Measurements from ENCODE around the gene KRTAP5-3. TPM values are rescaled to one million over a fixed set of nuclear protein-coding genes. Genes with fewer than 3 reads are reported as not detected.
"Not testable (repeated sequence)": the region's sequence is repeated elsewhere in the genome, so short reads cannot be mapped to it uniquely, and the experiment has no call there.

Gene KRTAP5-3
- total and polyA plus RNA-seq, 2 experiments from 2014 or later = not detected

DNA sequence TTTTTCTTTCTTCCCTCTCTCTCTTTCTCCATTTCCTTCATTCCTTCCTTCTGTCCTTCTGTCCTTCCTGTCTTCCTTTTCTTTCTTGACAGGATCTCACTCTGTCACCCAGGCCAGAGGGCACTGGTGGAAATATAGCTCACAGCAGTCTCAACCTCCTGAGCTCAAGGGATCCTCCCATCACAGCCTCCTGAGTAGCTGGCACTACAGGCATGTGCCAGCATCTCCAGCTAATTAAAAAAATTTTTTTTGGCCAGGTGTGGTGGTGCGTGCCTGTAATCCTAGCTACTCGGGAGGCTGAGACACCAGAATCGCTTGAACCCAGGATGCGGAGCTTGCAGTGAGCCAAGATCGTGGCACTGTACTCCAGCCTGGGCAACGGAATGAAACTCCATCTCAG, 31.4 kb downstream of the KRTAP5-3 start:
- H3K79me2 ChIP-seq = no peaks in the 10 kb centered on the region
- no peaks in the 10 kb centered on the region for H3K36me3 ChIP-seq (replicated peaks; ENCODE audit: insufficient read depth, low read depth)
- H3K27ac ChIP-seq = no peak overlapping the region
- no peaks in the 10 kb centered on the region for H3K9me3 ChIP-seq (ENCODE audit: low read depth)
- 88% methylated on average over 6 of the region's 6 CpGs for WGBS (ENCODE audit: low lambda C conversion rate, missing lambda C conversion rate)
- no peaks in the 10 kb centered on the region for H3K9me2 ChIP-seq (replicated peaks; ENCODE audit: insufficient read depth)
- H3K4me1 ChIP-seq (ENCODE audit: insufficient read depth) = peaks cover 8% of the 10 kb centered on the region
- DNase-seq (ENCODE audit: low spot score) = no peak
- no peak overlapping the region for H3K4me2 ChIP-seq
- no peak overlapping the region for H2AFZ ChIP-seq
- TF ChIP-seq, protein P1, sequence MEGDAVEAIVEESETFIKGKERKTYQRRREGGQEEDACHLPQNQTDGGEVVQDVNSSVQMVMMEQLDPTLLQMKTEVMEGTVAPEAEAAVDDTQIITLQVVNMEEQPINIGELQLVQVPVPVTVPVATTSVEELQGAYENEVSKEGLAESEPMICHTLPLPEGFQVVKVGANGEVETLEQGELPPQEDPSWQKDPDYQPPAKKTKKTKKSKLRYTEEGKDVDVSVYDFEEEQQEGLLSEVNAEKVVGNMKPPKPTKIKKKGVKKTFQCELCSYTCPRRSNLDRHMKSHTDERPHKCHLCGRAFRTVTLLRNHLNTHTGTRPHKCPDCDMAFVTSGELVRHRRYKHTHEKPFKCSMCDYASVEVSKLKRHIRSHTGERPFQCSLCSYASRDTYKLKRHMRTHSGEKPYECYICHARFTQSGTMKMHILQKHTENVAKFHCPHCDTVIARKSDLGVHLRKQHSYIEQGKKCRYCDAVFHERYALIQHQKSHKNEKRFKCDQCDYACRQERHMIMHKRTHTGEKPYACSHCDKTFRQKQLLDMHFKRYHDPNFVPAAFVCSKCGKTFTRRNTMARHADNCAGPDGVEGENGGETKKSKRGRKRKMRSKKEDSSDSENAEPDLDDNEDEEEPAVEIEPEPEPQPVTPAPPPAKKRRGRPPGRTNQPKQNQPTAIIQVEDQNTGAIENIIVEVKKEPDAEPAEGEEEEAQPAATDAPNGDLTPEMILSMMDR (IDR thresholded peaks at IDR 0.05; ENCODE audit: poor library complexity) = no peak
- TF ChIP-seq EZH2 (IDR thresholded peaks at IDR 0.05; ENCODE audit: borderline replicate concordance) (no peak), EZH2phosphoT487 (IDR thresholded peaks at IDR 0.05; ENCODE audit: low read depth, severe bottlenecking, unreplicated experiment) (no peak)
- no peaks in the 10 kb centered on the region for H4K20me1 ChIP-seq (ENCODE audit: insufficient read depth, poor library complexity, severe bottlenecking)
- H3K27me3 ChIP-seq = peaks cover 20% of the 10 kb centered on the region
- no peak overlapping the region for H3K4me3 ChIP-seq

DNA sequence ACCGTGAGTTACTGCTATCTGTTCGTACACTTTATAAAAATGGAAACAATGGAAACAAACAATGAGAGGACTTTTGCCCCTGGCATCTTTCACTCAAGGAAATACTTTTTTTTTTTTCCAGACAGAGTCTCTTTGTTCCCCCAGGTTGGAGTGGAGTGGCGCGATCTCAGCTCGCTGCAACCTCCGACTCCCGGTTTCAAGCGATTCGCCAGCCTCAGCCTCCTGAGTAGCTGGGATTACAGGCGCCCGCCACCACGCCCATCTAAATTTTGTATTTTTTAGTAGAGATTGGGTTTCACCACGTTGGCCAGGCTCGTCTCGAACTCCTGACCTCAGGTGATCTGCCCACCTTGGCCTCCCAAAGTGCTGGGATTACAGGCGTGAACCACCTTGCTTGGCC, 32.5 kb downstream of the KRTAP5-3 start:
- H3K27me3 ChIP-seq = peaks cover 20% of the 10 kb centered on the region
- not testable (repeated sequence) for H3K4me1 ChIP-seq (ENCODE audit: insufficient read depth); H2AFZ ChIP-seq; H3K27ac ChIP-seq; H3K79me2 ChIP-seq; H4K20me1 ChIP-seq (ENCODE audit: insufficient read depth, poor library complexity, severe bottlenecking); H3K4me2 ChIP-seq; H3K4me3 ChIP-seq; H3K9me2 ChIP-seq (replicated peaks; ENCODE audit: insufficient read depth); H3K36me3 ChIP-seq (replicated peaks; ENCODE audit: insufficient read depth, low read depth); DNase-seq (ENCODE audit: low spot score); H3K9me3 ChIP-seq (ENCODE audit: low read depth)
- 89% methylated on average over 16 of the region's 16 CpGs for WGBS (ENCODE audit: low lambda C conversion rate, missing lambda C conversion rate)

DNA sequence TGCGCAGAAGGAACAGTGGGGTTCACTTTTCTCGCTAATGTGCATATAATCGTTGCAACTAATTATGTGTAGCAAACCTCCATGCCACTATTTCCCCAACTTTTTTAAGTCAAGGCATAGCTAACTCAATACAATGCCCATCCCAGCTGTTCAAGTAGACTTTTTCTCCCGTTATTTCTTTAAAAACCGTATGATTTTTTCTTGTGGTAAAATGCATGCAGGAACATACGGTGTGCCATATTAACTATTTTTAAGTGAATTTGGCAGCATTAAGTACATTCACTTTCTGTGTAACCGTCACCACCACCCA, 33.4 kb downstream of the KRTAP5-3 start:
- H3K9me2 ChIP-seq (replicated peaks; ENCODE audit: insufficient read depth) = no peaks in the 10 kb centered on the region
- H3K4me2 ChIP-seq = peak overlapping the region; percentile 98
- H3K4me1 ChIP-seq (ENCODE audit: insufficient read depth) = peaks cover 13% of the 10 kb centered on the region
- TF ChIP-seq EZH2phosphoT487 (IDR thresholded peaks at IDR 0.05; ENCODE audit: low read depth, severe bottlenecking, unreplicated experiment) = no peak
- TF ChIP-seq, protein P1 (IDR thresholded peaks at IDR 0.05; ENCODE audit: poor library complexity) = no peak
- TF ChIP-seq EZH2 (IDR thresholded peaks at IDR 0.05; ENCODE audit: borderline replicate concordance) = no peak
- H3K4me3 ChIP-seq = no peak overlapping the region
- H2AFZ ChIP-seq = no peak overlapping the region
- H3K36me3 ChIP-seq (replicated peaks; ENCODE audit: insufficient read depth, low read depth) = no peaks in the 10 kb centered on the region
- H3K9me3 ChIP-seq (ENCODE audit: low read depth) = no peaks in the 10 kb centered on the region
- peaks cover 20% of the 10 kb centered on the region for H3K27me3 ChIP-seq
- no peak overlapping the region for H3K27ac ChIP-seq
- WGBS (ENCODE audit: low lambda C conversion rate, missing lambda C conversion rate) = 31% methylated on average over 7 of the region's 7 CpGs
- no peak for DNase-seq (ENCODE audit: low spot score)
- peaks cover 8% of the 10 kb centered on the region for H4K20me1 ChIP-seq (ENCODE audit: insufficient read depth, poor library complexity, severe bottlenecking)
- H3K79me2 ChIP-seq = peaks cover 12% of the 10 kb centered on the region

DNA sequence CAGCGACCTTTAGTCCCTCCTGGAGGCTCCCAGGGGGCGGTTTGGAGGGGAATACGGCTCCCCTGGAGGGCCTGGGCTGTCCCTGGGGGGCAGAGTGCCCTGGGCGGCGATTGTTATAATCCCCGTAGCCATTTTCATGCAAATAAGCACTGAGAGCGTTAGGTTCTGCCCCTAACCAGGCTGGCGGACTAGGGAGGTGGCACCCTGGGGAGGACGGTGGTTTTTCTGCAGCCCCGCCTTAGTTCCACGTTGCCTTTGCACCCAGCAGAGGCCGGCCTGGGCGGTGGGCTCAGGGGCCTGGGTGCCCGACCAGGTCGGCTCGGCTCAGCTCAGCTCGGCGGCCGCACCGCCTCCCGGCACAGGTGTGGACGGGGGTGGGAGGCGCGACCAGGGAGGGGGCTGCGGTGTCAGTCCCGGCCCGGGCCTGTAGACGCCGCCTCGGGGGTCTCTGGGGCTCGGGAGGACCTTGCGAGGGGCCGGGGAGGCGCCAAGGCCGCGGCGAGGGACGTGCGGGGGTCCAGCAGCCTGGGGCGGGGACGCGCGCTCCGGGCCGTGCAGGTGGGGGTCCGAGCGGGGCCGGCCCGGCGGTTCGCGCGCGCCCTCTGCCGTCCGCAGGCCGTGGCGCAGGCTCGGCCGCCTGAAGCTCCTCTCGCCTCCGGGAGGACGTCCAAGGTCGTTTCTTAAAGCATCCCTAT, 33.9 kb downstream of the KRTAP5-3 start:
- no peaks in the 10 kb centered on the region for H3K36me3 ChIP-seq (replicated peaks; ENCODE audit: insufficient read depth, low read depth)
- H3K4me2 ChIP-seq = peak overlapping the region; percentile 98
- peak overlapping the region; percentile 85 for H3K27ac ChIP-seq
- peaks cover 20% of the 10 kb centered on the region for H3K27me3 ChIP-seq
- H3K9me2 ChIP-seq (replicated peaks; ENCODE audit: insufficient read depth) = no peaks in the 10 kb centered on the region
- peak overlapping the region; percentile 61 for H3K4me3 ChIP-seq
- DNase-seq (ENCODE audit: low spot score) = peak; percentile 82
- peak overlapping the region; percentile 45 for H2AFZ ChIP-seq
- peaks cover 16% of the 10 kb centered on the region for H3K4me1 ChIP-seq (ENCODE audit: insufficient read depth)
- peaks cover 14% of the 10 kb centered on the region for H4K20me1 ChIP-seq (ENCODE audit: insufficient read depth, poor library complexity, severe bottlenecking)
- peaks cover 17% of the 10 kb centered on the region for H3K79me2 ChIP-seq
- TF ChIP-seq EZH2phosphoT487 (IDR thresholded peaks at IDR 0.05; ENCODE audit: low read depth, severe bottlenecking, unreplicated experiment) = no peak
- TF ChIP-seq, protein P1 (IDR thresholded peaks at IDR 0.05; ENCODE audit: poor library complexity) = peak; percentile 62
- no peaks in the 10 kb centered on the region for H3K9me3 ChIP-seq (ENCODE audit: low read depth)
- WGBS (ENCODE audit: low lambda C conversion rate, missing lambda C conversion rate) = 1% methylated on average over 33 of the region's 64 CpGs

Data from hepatocyte (in vitro differentiated cells).